Mammary epithelial cell (primary cell): ENCODE results near the gene CEP41.

Experiments used
- EZH2 ChIP-seq: IDR thresholded peaks from 2 replicates; pipeline ENCODE4 v1.6.1; 2012; ENCODE audit warnings: low read length, inconsistent platforms, borderline replicate concordance
- TF ChIP-seq, protein P1 (sequence below), 2 donors: IDR thresholded peaks in 1 of 2; conservative IDR thresholded peaks in 1 of 2; 2 replicates each; pipeline ENCODE4 v1.5.1; 2011 to 2012; ENCODE audit warnings: inconsistent platforms in 2 of 2, low read length in 2 of 2, mild to moderate bottlenecking in 2 of 2, control low read depth in 1 of 2, low read depth in 1 of 2; ENCODE audit not compliant: insufficient read depth in 1 of 2; ENCODE audit errors: extremely low read depth in 1 of 2

GRCh38 chr7:130356876-130357611 is 83.8 kb downstream of the CEP41 start:
- TF ChIP-seq, protein P1, sequence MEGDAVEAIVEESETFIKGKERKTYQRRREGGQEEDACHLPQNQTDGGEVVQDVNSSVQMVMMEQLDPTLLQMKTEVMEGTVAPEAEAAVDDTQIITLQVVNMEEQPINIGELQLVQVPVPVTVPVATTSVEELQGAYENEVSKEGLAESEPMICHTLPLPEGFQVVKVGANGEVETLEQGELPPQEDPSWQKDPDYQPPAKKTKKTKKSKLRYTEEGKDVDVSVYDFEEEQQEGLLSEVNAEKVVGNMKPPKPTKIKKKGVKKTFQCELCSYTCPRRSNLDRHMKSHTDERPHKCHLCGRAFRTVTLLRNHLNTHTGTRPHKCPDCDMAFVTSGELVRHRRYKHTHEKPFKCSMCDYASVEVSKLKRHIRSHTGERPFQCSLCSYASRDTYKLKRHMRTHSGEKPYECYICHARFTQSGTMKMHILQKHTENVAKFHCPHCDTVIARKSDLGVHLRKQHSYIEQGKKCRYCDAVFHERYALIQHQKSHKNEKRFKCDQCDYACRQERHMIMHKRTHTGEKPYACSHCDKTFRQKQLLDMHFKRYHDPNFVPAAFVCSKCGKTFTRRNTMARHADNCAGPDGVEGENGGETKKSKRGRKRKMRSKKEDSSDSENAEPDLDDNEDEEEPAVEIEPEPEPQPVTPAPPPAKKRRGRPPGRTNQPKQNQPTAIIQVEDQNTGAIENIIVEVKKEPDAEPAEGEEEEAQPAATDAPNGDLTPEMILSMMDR (conservative IDR thresholded peaks at IDR 0.05 in 1 of 2, IDR thresholded peaks at IDR 0.05 in 1 of 2; ENCODE audit: extremely low read depth in 1 of 2, insufficient read depth in 1 of 2, low read depth in 1 of 2, low read length in 2 of 2), result no peak
- TF ChIP-seq EZH2, result no peak
